Fibroblast of gingiva (primary cell): ENCODE results near the gene NKAIN4.

ENCODE experiments used
- DNase-seq: peaks from one replicate; pipeline ENCODE4 v3.0.0-alpha.2; 2011; ENCODE audit warnings: low read depth

NKAIN4 gene

DNA sequence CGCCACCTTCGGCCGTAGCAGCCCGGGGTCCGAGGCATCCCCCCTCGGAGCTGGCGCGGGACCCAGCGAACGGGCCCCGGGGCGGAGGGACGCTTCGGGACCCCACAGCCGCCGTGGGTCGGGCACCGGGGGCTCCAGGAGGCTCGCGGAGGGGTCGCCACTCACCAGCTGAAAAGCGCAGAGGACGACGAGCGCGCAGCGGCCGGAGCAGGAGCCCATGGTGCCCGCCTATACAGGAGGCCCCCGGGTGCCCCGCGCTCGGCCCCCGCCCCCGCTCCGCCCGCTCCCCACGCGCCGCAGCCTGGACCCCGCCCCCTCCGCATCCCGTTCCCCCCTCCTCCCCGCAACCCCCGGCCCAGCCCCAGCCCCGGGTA, at the start of gene NKAIN4:
Gene NKAIN4, minus strand, starts transcription at position 232 of the 374 bp plus-strand sequence. Its CDS starts 13 bp downstream, at position 219.
- no peak for DNase-seq

DNA sequence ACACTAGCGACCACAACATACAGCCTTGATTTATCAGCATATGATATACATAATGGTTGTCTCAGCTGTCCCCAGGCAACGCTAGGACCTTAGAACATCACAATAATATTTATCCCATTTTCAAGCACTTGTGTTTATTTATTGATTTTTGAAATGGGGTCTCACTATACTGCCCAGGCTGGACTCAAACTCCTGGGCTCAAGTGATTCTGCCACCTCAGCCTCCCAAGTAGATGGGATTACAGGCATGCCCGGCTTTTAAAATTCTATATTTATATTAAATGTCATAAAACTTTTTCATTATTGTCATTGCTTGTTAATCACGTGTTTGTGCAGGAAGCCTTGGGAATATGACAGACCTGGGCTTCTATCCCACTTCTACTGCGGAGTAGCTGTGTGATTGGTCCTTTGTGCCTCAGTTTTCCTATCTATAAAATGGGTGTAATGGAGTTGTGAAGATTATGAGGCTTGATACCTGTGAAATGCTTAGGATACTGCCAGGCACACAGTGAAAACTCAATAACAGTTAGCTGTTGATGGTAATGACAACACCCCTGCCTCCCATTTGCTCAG, 48.9 kb upstream of the NKAIN4 start:
- no peak for DNase-seq

DNA sequence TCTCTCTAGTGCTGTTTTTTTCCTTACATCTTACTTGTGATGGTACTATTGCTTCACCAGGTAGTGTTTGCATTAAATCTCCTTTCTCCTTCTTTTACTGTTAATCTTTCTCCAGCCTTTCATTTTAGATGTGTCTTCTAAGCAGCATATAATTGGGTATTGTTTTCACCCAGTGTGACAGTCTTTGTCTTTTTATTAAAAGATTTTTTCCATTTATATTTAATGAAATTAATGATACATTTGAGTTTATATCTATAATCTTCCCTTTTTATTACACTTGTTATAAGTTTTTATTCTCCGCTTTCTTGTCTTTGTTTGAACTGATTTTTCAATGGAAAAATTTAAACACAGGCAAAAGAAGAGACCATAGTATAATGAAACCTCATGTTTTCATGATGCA, 47.4 kb upstream of the NKAIN4 start:
- DNase-seq, result no peak

DNA sequence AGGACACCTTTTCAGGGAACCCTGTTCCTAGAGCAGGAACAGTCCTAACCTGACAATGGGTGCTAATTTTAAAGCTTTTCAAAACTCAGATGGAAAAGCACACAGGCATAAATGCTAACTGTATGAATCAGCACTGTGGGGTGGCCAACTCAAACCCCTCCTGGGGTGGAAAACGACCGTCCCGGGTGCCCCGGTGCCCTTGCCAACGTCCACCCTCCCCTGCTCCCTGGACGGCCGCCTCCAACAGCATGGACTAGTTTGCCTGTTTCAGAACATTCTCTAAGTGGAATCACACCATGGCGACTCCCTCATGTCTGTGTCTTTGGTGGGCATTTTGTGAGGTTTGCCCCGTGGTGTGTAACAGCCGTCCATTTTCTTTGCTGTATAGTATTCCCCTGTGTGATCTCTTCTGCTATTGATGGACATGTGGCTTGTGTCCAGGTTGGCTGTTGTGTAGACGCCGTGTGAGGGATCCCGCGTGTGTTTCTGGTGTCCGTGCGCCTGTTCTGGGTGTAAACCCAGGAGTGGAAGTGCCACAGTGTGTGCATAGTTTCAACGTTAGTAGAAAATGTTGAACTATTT, 44.6 kb upstream of the NKAIN4 start:
- no peak for DNase-seq

DNA sequence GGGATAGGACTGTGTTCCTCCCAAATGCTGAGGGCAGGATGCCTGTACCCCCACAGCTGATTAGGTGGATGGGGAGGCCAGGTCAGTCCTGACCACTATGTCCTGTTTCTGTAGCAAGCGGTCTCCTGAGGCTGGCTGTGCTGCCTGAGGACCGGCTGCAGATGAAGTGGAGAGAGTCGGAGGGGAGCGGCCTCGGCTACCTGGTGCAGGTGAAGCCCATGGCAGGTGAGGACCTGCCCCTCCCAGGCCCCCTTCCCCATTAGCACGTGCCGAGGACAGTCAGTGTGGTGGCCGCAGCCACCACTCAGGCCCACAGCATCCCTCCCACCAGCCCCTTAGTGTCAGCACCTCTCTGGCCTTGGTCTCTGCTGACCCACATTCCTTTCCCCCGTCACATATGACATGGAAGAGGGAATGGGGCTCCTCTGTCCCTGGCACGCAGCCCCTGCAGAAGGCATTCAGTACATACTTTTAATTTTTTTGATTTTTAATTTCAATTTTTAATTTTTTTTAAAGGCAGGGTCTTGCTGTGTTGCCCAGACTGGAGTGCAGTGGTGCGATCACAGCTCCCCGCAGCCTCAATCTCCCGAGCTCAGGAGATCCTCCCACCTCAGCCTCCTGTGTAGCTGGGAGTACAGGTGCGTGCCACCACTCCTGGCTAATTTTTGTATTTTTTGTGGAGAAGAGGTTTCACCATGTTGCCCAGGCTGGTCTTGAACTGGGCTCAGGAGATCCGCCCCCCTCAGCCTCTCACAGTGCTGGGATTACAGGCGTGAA, 43.7 kb upstream of the NKAIN4 start:
- no peak for DNase-seq

DNA sequence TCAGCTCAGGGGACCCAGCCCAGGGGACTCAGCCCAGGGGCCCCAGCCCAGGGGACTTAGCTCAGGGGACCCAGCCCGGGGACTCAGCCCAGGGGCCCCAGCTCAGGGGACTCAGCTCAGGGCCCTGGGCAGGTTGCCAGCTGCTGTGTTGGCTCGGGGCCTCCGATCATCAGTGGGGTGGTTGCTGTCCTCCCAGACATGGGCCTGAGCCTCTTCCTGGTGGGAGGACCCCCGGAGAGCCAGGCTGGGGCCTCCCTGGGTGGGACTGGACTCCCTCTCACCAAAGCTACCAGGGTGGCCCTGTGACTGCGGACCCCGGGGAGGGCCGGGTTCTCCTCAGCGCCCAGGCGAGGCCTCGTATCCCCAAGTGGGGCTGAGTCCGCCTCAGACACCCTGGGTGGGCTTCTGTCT, 43.1 kb upstream of the NKAIN4 start:
- no peak for DNase-seq

DNA sequence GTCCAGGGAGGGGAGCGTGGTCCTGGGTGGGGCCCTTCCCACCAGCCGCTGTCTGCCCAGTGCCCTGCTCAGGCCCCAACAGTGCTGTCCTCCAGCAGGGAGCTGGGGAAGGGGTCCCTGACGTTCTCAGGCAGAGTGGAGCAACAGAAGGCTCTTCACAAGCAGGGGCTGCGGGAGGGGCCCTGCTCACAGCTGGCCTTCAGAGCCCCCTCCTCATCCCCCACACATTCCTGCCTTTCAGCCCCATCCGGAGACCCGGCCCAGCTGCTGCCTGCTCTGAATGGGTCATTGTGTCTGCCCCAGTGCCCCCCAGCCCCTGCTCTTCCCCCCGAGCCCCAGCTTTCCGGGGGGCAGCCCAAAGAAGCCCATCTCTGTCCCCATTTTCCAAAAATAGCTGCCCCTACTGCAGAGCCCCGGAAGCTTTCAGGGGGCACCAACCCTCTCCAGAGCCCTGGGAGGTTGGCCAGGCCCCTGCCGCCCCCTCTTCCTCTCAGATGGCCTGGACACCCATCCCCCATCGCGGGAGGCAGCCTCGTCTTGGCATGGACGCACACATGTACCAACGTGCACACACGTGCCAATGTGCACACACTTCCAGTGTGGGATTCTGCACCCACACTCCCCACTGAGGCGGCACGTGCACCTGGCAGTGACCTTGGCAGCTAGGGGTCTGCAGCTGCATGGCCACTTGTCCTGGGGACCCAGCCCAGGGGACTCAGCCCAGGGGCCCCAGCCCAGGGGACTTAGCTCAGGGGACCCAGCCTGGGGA, 42.5 kb upstream of the NKAIN4 start:
- no peak for DNase-seq

DNA sequence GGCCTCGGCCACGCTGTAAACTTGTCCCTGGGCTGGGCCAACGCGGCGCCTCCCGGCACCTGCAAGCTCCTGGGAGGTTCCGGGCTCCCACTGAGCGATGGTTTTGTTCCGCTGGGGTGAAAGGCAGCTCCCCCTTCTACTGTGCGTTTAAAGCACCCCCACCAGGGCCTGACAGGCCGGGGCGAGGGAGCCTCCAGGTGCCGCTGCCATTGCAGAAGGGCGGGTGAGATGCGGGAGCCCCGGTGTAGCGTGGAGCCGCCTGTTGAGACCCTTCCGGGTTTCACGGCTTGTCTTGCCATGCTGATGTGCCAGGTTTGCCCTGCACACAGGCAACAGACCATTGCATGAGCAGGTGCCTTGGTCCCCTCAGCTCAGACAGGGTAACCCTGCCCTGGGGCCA, 41.6 kb upstream of the NKAIN4 start:
- DNase-seq, result no peak

DNA sequence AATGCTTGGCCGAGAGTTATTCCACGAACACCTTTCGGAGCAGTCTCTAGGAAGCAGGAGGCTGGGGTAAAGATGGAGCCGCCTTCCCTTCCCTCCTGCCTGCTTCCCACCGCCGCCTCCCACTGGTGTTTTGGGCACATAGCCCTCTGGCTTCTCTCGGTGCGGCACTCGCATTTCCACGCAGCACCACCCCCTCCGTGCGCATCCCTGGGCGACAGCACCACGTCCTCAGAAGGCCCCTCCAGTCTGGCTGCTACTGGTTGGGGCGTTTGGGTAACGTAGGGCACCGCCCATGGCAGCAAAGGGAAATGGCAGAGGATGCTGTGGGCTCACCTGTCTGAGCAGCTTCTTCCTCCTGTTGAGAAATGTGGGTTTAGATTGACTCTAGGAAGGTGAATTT, 41.2 kb upstream of the NKAIN4 start:
- DNase-seq, result no peak

DNA sequence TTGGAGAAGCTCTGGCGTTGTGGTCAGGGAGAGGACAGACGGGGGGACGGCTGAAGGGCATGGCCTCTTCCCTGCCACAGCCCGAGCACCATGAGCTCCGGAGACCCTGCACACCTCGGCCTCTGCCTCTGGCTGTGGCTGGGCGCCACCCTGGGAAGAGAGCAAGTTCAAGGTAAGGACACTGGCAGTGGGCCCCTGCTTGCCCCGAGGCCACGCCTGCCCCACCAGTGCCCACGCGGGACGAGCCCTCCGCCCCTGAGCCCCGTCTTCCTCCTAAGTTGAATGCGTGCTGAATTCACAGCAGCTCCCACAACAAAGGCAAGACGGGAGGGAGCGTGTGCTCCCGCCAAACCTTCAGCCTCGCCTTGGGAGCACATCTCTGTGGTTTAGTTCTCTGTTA, 40.8 kb upstream of the NKAIN4 start:
- no peak for DNase-seq

DNA sequence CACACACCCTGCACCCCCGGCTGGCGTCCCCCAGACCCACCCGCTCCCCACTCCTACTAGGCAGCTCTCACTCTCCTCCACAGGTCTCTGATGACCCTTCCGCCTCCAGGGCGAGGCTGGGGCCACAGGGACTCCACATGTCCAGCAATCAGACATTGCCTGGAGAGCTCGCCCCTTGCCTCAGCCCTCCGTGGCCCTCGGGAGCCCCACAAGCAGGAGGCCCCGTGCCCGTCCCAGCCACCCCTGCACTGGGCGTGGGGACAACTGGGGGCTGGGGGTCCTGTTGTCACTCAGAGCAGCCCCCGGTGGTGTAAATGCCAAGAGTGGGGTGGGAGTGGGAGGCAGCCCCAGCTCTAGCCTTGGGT, 40.3 kb upstream of the NKAIN4 start:
- DNase-seq, result no peak

DNA sequence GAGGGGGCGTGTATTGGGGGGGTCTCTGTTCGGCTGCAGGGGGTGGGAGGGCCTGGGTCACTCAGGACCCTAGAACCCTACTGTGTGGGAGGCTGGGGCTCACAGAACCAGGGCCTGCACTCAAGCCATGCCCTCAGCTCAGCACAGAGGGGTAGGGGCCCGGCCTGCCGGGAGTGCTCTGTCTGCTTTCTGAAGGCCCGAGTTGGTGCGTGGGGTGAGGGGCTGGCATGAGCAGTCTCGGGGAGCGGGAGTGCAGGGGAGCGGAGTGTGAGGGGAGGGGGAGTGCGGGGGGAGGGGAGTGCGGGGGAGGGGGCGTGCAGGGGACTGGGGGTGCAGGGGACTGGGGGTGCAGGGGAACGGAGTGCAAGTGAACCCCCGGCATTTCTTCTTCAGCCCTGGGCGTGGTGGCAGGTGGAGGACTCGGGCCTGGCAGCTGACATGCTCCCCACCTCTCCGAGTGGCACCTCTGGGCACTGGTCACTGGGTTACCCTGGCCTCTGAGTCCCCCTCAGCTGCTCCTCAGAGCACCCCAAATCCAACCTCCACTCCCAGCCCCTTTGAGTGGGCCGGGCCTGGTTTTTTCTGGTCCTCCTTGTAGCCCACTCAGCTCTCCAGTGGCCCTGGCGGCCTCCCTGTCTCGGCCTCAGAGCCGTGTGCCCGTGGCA, 39.7 kb upstream of the NKAIN4 start:
- DNase-seq, result no peak

DNA sequence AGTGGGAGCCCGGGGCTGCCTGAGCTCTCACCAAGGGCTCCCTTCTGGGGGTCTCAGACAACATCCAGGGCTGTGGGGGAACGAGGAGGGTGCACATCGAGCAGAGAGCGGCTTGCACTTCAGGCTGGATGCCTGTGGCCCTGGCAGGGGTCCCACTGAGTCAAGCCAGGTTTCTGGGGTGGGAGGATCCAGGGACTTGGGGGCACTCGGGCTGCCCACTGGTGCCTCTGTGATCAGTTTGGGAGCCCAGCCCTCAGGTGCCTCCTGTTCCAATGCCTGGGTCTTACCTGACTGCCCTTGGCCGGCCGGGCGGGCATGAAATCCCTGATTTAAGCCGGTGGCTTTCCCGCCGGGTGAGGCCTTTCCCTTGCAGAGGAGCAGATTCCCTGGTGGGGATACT, 39.2 kb upstream of the NKAIN4 start:
- DNase-seq, result no peak

DNA sequence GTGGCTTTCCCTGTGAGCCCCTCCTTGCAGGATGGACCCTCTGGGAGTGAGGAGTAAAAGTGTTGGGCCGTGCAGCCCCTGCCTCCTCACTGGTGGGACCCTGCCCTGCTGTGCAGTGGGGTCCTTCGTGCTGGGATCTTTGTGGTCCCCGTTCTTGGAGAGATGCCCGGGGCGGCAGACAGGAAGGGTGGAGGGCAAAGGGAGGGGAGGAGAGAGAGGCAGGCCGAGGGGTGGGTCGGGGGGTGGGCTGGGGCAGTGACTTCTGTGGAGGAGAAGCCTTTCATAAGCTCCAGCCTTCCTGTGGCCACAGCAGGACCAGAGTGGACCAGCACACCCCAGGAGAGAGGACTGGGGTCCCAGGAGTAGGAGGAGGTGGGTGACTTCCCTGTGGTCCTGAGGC, 38.6 kb upstream of the NKAIN4 start, which contains the start of gene COL20A1:
Gene COL20A1, plus strand, starts transcription at position 283 of the 400 bp plus-strand sequence. CDS start 1,922 bp downstream, outside the sequence.
- DNase-seq, result no peak

DNA sequence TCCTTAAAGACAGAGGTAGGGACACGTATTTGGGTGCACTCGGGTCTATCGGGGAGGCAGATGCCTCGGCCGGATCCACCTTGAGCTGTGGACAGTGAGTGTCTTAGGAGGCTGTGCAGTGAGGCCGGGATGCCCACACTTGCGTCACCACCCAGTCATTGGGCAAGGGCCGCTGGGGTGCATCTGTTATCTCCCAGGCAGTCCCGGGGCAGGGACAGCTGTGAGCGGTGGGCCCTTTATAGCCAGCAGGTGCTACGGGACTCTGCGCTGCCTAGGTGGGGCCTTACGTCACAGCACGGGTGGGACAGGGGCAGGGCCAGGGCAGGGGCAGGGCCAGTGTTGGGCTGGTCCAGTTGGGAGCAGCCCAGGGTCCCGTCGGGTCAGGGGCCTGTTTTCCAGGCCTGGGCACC, 38.0 kb upstream of the NKAIN4 start:
- no peak for DNase-seq

DNA sequence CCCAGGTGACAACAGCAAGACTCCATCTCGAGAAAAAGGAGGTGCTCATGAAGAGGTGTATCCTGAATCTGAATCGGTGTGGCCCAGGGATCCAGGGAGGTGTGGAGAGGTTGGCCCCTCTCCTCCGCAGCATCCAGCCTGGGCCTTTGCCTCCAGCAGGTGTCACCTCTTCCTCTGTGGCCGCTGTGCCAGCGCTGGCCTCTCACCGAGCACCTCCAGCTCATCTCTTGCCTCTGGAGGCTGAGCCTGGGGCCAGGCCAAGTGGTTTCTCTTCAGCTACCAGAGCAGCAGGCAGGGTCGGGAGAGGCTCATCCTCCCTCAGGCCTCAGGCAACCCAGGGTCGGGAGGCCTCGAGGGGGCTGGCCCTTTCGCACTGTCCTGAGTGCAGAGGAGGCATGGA, 37.5 kb upstream of the NKAIN4 start:
- no peak for DNase-seq

DNA sequence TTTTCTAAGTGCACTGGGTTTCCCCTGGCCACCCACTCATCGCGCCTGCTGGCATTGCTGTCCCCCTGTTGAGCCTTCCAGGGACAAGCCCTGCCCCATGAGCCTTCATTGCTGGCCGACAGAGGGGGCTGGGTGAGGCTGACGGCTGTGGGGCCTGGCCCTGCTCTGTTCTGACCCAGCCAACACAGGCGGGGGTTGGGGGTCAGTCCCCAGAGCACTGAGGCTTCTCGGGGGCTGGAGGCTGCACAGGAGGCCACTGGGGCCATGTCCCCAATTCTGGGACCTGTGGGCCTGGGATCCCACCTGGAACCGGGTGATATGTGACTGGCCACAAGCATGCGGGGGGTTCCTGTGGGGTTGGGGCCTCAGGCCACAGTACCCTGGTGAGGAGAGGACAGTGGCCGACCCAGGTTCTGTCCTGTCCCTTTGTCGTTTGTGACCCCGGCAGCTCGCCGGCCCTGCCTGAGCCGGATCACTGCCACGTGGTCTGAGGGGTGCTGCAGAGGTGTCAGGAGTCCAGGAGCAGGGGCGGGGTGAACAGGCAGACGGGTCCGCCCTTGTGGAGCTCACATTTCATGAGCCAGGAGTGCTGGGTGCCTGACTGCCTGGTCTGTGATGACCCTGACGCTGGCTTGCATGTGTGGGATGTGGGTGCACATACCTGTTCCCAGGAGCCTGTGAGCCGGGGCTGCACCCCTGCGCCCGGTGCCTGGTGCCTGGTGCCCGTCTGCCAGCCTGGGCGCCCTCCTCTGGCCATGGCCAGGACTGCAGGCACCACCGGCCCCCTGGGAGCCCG, 36.6 kb upstream of the NKAIN4 start:
- peak; percentile 16 for DNase-seq

DNA sequence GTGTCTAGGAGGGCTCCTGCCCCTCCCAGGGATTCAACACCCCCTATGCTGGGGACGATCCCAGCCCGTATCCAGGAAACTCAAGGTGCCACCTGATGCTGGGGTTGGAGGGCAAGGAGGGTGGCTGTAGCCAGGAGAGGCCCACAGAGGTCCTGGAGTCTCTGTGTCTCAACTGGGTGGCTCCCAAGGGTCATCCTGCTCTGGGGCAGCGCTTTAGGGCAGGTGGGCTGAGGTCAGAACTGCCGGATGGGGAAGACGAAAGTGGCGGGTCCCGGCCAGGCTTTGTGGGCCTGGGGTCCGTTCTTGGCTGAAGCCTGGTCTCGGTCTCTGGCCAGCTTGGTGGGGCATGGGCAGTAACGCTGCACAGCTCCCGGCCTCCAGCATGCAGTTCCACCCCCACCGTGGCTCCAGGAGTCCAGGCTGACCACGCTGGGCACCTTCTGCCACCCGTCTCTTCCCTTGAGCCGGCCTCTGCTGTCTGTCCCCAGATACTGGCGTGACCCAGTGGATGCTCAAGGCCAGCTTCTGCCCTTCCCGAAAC, 35.9 kb upstream of the NKAIN4 start:
- DNase-seq, result no peak

DNA sequence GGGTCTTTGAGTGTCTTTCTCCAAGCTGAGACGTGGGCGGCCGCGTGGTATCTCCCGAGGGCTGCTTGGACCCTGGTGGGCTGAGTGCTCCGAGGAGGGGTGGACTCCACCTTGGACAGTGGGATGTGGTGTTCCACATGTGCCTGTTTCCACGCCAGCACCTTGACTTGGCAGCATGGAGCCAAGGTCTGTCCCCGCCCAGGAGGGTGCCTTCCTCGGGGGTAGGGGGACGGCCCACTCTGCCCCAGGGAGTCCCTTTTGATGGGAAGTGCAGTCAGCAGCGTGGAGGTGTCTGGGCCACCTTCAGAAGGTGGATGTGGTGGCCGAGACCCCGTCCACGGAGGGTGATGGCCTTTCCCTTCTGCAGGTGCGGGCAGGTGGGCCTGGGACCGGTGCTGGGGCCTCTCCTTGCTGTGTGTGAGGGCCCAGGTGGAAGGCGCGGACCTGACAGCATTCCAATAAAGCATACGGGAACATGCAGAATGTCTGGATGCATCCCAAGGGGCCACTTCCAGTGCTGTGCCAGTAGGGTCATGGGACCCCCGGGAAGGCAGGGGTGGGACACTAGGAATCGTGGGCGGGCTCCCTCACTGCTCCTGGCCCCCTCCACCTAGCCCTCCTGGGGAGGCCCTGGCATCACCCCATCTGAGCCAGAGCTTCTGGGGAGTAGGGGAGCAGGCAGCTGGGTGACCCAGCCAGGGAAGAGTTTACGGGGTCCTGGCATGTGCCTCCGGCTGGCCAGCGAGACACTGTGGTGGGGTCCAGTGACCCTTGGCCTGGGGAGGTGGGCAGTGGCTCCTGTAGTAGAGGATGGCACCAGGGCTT, 35.3 kb upstream of the NKAIN4 start:
- no peak for DNase-seq

DNA sequence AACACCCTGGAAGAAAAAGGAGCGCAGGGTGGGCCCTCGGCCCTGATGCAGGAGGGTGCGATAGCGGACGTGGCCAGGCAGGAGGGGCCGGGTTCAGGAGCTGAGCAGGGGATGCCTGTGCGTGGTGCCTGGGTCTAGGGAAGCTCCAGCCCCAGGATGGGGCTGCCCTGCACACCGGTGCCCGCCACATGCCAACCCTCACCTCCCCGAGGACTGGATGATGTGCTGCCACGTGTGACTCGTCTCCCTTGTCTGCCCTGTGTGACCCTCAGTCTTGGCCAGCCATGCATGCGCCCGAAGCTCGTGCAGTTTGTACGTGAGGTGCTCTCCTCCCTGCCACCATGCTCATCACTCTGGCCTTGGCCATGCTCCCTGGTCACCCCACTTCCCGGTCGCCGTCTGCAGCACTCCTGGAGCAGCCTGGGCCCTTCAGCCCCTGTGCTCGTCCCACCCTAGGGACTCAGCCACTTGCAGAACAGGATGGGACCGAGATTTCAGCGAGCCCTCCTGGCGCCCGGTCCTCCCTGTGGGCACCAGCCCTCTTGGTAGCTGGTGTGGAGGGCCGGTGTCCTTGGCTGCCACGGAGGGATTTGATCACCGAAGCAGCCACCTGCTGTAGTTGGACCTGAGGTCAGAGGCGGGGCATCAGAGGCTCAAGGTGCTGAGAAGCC, 34.5 kb upstream of the NKAIN4 start:
- no peak for DNase-seq
